GM23338 (cell line): ENCODE results near the gene ROCK1. TPM values are rescaled to one million over a fixed set of nuclear protein-coding genes. Genes with fewer than 3 reads are reported as not detected.

ENCODE experiments used
- ATAC-seq: fragments of 200-7000 bp; cut with Tn5 transposase; 3 replicates; pipeline ENCODE4 v1.9.1; 2020
- DNase-seq: peaks from one replicate; pipeline ENCODE4 v3.0.0-alpha.2; 2015; ENCODE audit warnings: low spot score
- H2AFZ ChIP-seq: fragments of 200-600 bp; sonication (generic); 2 replicates; pipeline ENCODE4 v1.8.0; 2016; ENCODE audit warnings: antibody characterized with exemption, mild to moderate bottlenecking, moderate library complexity
- H3F3A ChIP-seq: fragments of 200-600 bp; sonication (generic); replicated peaks from 2 replicates; pipeline ENCODE4 v1.8.0; 2017; ENCODE audit warnings: antibody characterized with exemption, mixed run types, low read depth
- H3K27ac ChIP-seq: fragments of 200-600 bp; sonication (generic); 2 replicates; pipeline ENCODE4 v1.6.1; 2016; ENCODE audit warnings: low read depth
- H3K27me3 ChIP-seq: fragments of 200-600 bp; sonication (generic); 2 replicates; pipeline ENCODE4 v1.8.0; 2016; ENCODE audit warnings: mild to moderate bottlenecking, mixed run types, moderate library complexity; ENCODE audit not compliant: insufficient read depth
- H3K36me3 ChIP-seq: fragments of 200-600 bp; sonication (generic); 2 replicates; pipeline ENCODE4 v1.8.0; 2016; ENCODE audit warnings: mild to moderate bottlenecking; ENCODE audit not compliant: insufficient read depth
- H3K4me1 ChIP-seq: fragments of 200-600 bp; sonication (generic); 2 replicates; pipeline ENCODE4 v1.8.0; 2016; ENCODE audit warnings: mild to moderate bottlenecking, moderate library complexity; ENCODE audit not compliant: insufficient read depth
- H3K4me2 ChIP-seq: fragments of 200-600 bp; sonication (generic); 2 replicates; pipeline ENCODE4 v1.7.1; 2017; ENCODE audit warnings: mixed run types
- H3K4me3 ChIP-seq: fragments of 200-600 bp; sonication (generic); 2 replicates; pipeline ENCODE4 v1.6.1; 2016; ENCODE audit warnings: mixed run types
- H3K79me2 ChIP-seq: fragments of 200-600 bp; sonication (generic); replicated peaks from 2 replicates; pipeline ENCODE4 v1.8.0; 2017; ENCODE audit warnings: mild to moderate bottlenecking; ENCODE audit not compliant: insufficient read depth
- H3K9me2 ChIP-seq: fragments of 200-600 bp; sonication (generic); 2 replicates; pipeline ENCODE4 v1.8.0; 2017; ENCODE audit not compliant: insufficient read depth
- H4K20me1 ChIP-seq: fragments of 200-600 bp; sonication (generic); replicated peaks from 2 replicates; pipeline ENCODE4 v1.8.0; 2017; ENCODE audit warnings: mild to moderate bottlenecking; ENCODE audit not compliant: insufficient read depth
- H3K27ac Mint-ChIP-seq: 2 replicates; pipeline ENCODE4 v1.8.0; 2020; ENCODE audit warnings: inconsistent platforms, mild to moderate bottlenecking, moderate library complexity, mixed read lengths
- H3K27me3 Mint-ChIP-seq: 3 replicates; pipeline ENCODE4 v1.8.0; 2022; ENCODE audit warnings: low read depth, mild to moderate bottlenecking, moderate library complexity, mixed read lengths, inconsistent platforms; ENCODE audit not compliant: insufficient read depth, poor library complexity
- H3K36me3 Mint-ChIP-seq: 3 replicates; pipeline ENCODE4 v1.8.0; 2021; ENCODE audit warnings: low read depth, mild to moderate bottlenecking, inconsistent platforms, moderate library complexity, mixed read lengths
- H3K4me1 Mint-ChIP-seq: 3 replicates; pipeline ENCODE4 v1.8.0; 2020; ENCODE audit warnings: mild to moderate bottlenecking, inconsistent platforms, mixed read lengths
- H3K4me3 Mint-ChIP-seq: 3 replicates; pipeline ENCODE4 v1.8.0; 2021; ENCODE audit warnings: moderate library complexity, mild to moderate bottlenecking, inconsistent platforms, mixed read lengths
- H3K9me3 Mint-ChIP-seq: 3 replicates; pipeline ENCODE4 v1.8.0; 2020; ENCODE audit warnings: moderate library complexity, mild to moderate bottlenecking, inconsistent platforms, mixed read lengths
- CREB1 ChIP-seq: fragments of 250-450 bp; sonication (Bioruptor Pico); IDR thresholded peaks from 2 replicates; pipeline ENCODE4 v1.5.0; 2020; ENCODE audit warnings: low read depth, mild to moderate bottlenecking, moderate library complexity
- ETS1 ChIP-seq: IDR thresholded peaks from 2 replicates; pipeline ENCODE4 v1.6.1; 2016; ENCODE audit warnings: antibody characterized with exemption
- EZH2phosphoT487 ChIP-seq: fragments of 200-600 bp; sonication (generic); IDR thresholded peaks from one replicate; pipeline ENCODE4 v1.8.1; 2018; ENCODE audit warnings: antibody characterized with exemption; ENCODE audit not compliant: unreplicated experiment
- JUNB ChIP-seq: IDR thresholded peaks from one replicate; pipeline ENCODE4 v1.6.1; 2016; ENCODE audit warnings: antibody characterized with exemption; ENCODE audit not compliant: unreplicated experiment
- NANOG ChIP-seq: IDR thresholded peaks from 2 replicates; pipeline ENCODE4 v1.6.1; 2016; ENCODE audit warnings: antibody characterized with exemption, borderline replicate concordance
- POLR2AphosphoS5 ChIP-seq: IDR thresholded peaks from 2 replicates; pipeline ENCODE4 v1.6.1; 2016; ENCODE audit warnings: antibody characterized with exemption, low read depth
- REST ChIP-seq: IDR thresholded peaks from one replicate; pipeline ENCODE4 v1.6.1; 2018; ENCODE audit warnings: antibody characterized with exemption; ENCODE audit not compliant: unreplicated experiment
- STAT1 ChIP-seq: IDR thresholded peaks from one replicate; pipeline ENCODE4 v1.6.1; 2016; ENCODE audit warnings: antibody characterized with exemption; ENCODE audit not compliant: unreplicated experiment
- ZNF331 ChIP-seq: fragments of 250-450 bp; sonication (Bioruptor Pico); IDR thresholded peaks from 2 replicates; pipeline ENCODE4 v1.5.0; 2020; ENCODE audit warnings: low read depth, mild to moderate bottlenecking, moderate library complexity
- polyA plus RNA-seq: library from polyadenylated mRNA; unstranded; fragments of >200 nt; fragmentation: Nextera tagmentation; extraction: Ambion mirVana; gene quantifications from 2 replicates; pipeline ENCODE4 v1.2.1, GENCODE V29; 2016
- total RNA-seq: library from RNA; depleted of rRNA; stranded (reverse); fragments of >200 nt; shearing (Covaris generic); gene quantifications from 2 replicates; pipeline ENCODE4 v1.2.3, GENCODE V29; 2014

The ROCK1 gene
- total and polyA plus RNA-seq, 2 experiments from 2014 or later: 37.2 to 42.8 TPM

GRCh38 chr18:21053127-21053526, 58.5 kb downstream of the ROCK1 start:
- Histone ChIP-seq H3K4me3 (no peak overlapping the region), H3K36me3 (no peaks in the 10 kb centered on the region), H3K9me2 (no peaks in the 10 kb centered on the region), H4K20me1 (peaks cover 3% of the 10 kb centered on the region; the same call in 1 of the 2 replicates), H3K27ac (no peak overlapping the region), H3K79me2 (peaks cover 62% of the 10 kb centered on the region), H3K4me1 (no peaks in the 10 kb centered on the region), H2AFZ (no peak overlapping the region), H3K4me2 (no peak overlapping the region), H3K27me3 (no peaks in the 10 kb centered on the region), H3F3A (no peaks in the 10 kb centered on the region)
- TF ChIP-seq JUNB: no peak
- no peak for TF ChIP-seq STAT1
- H3K9me3 Mint-ChIP-seq: no peaks in the 10 kb centered on the region
- H3K27me3 Mint-ChIP-seq: no peaks in the 10 kb centered on the region
- H3K4me1 Mint-ChIP-seq: 0 out of 3 replicates have a peak, but pooled peaks cover 3% of the 10 kb centered on the region
- no peak overlapping the region for H3K27ac Mint-ChIP-seq
- H3K36me3 Mint-ChIP-seq: no peaks in the 10 kb centered on the region
- no peak for ATAC-seq
- DNase-seq: no peak
- no peak overlapping the region for H3K4me3 Mint-ChIP-seq

- no peak for TF ChIP-seq CREB1 (CRISPR knock-in tag)
- peak; percentile 71 for ATAC-seq
- no peaks in the 10 kb centered on the region for H3K9me2 ChIP-seq
- H2AFZ ChIP-seq: no peak overlapping the region
- H3K4me2 ChIP-seq: no peak overlapping the region
- H4K20me1 ChIP-seq: peaks cover 3% of the 10 kb centered on the region; the same call in 1 of the 2 replicates
- no peaks in the 10 kb centered on the region for H3K4me1 ChIP-seq
- no peak overlapping the region for H3K27ac Mint-ChIP-seq
- no peaks in the 10 kb centered on the region for H3K36me3 ChIP-seq
- no peaks in the 10 kb centered on the region for H3K9me3 Mint-ChIP-seq
- H3K27ac ChIP-seq: no peak overlapping the region
- no peak overlapping the region for H3K4me3 ChIP-seq
- no peak overlapping the region for H3K4me3 Mint-ChIP-seq
- H3K36me3 Mint-ChIP-seq: peaks cover 4% of the 10 kb centered on the region; the same call in 1 of the 3 replicates
- peak; percentile 3 for DNase-seq
- no peaks in the 10 kb centered on the region for H3K27me3 Mint-ChIP-seq
- no peaks in the 10 kb centered on the region for H3F3A ChIP-seq
- H3K79me2 ChIP-seq: peaks cover 56% of the 10 kb centered on the region
- H3K4me1 Mint-ChIP-seq: 0 out of 3 replicates have a peak, but pooled peaks cover 3% of the 10 kb centered on the region
- no peaks in the 10 kb centered on the region for H3K27me3 ChIP-seq
Observed at GRCh38 chr18:21052385-21052784, 59.2 kb downstream of the ROCK1 start.

GRCh38 chr18:21051620-21052019, 60.0 kb downstream of the ROCK1 start:
- Histone ChIP-seq H3K4me1 (no peaks in the 10 kb centered on the region), H3K36me3 (no peaks in the 10 kb centered on the region), H3K27ac (no peak overlapping the region), H3K4me2 (no peak overlapping the region), H3K9me2 (no peaks in the 10 kb centered on the region), H2AFZ (no peak overlapping the region), H3K4me3 (no peak overlapping the region), H3F3A (no peaks in the 10 kb centered on the region), H4K20me1 (peaks cover 3% of the 10 kb centered on the region; the same call in 1 of the 2 replicates), H3K79me2 (peaks cover 51% of the 10 kb centered on the region), H3K27me3 (no peaks in the 10 kb centered on the region)
- H3K9me3 Mint-ChIP-seq: no peaks in the 10 kb centered on the region
- DNase-seq (no peak), ATAC-seq (no peak)
- 0 out of 3 replicates have a peak, but pooled peaks cover 3% of the 10 kb centered on the region for H3K4me1 Mint-ChIP-seq
- peaks cover 4% of the 10 kb centered on the region; the same call in 1 of the 3 replicates for H3K36me3 Mint-ChIP-seq
- no peak overlapping the region for H3K4me3 Mint-ChIP-seq
- H3K27ac Mint-ChIP-seq: no peak overlapping the region
- no peaks in the 10 kb centered on the region for H3K27me3 Mint-ChIP-seq
- TF ChIP-seq NANOG (no peak), CREB1 (CRISPR knock-in tag) (no peak), STAT1 (no peak), REST (no peak), EZH2phosphoT487 (no peak), ETS1 (no peak), POLR2AphosphoS5 (no peak), JUNB (no peak), ZNF331 (CRISPR knock-in tag) (no peak)
